ENCODE results near the gene SH3RF3. TPM values are rescaled to one million over a fixed set of nuclear protein-coding genes. Genes with fewer than 3 reads are reported as not detected.

Gene SH3RF3
- total and polyA plus RNA-seq, 10 of the 15 experiments (the other 5 are each of a cell fraction or from before 2014, with no cell fraction given): 0.08 to 8.8 (median 2.3) TPM

DNA sequence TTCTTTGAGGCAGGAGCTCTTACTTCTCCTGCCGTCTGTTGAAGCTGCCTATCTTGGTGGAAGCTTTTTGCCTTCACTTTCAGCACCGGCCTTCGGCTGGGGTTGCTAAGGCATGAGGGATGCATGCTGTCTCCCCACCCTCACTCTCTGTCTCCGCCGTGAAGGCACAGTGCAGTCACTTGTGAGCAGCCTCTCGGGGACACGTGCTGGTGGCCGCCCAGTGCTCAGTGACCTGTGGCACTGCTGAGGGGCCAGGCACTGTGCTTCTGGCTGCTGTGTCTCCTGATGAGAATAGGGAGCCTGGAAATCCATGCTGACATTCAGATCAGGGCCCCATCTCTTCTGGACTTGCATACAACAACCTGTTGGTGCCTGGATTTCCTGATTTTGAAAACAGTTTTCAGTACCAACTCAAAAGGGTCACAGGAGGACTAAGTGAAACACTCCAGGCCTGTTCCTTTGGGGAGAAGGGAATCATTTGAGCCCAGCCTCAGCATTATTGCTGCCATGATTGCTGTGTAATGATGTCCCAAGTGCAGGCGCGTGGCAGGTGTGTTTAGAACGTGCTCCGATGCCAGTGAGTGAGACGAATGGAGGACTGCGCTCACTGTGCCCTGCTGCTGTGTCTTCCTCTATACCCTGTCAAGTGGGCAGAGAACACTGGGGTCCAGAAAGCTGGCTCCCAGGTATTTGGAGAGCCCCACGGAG, 266.6 kb downstream of the SH3RF3 start:
- 74% methylated on average over 14 of the region's 15 CpGs for WGBS (ENCODE audit: insufficient coverage, insufficient replicate concordance, low lambda C conversion rate, missing lambda C conversion rate)
- H3K9ac ChIP-seq (ENCODE audit: control insufficient read depth, insufficient read depth, low read length): no peak overlapping the region
- H3K4me1 ChIP-seq (ENCODE audit: control insufficient read depth, insufficient read depth, low read length): no peaks in the 10 kb centered on the region; the same call in 1 of the 2 replicates
- no peaks in the 10 kb centered on the region for H3K36me3 ChIP-seq (ENCODE audit: control insufficient read depth in 2 of 2, insufficient read depth in 2 of 2, low read length in 1 of 2)
- intact Hi-C loops (cut with micrococcal nuclease; ENCODE audit: unreplicated experiment): loop anchor here (5.0 kb wide), 2 partner anchors 117 to 268 kb away; partner anchors contain the start of gene SH3RF3
- RAD21 ChIA-PET (ENCODE audit: unreplicated experiment): interaction anchor here (1.7 kb wide), 1 partner anchor 63 kb away, joined by 6 read pairs; no protein-coding TSS in a partner anchor
- TF ChIP-seq CHD1 (IDR thresholded peaks at IDR 0.05; ENCODE audit: low read depth, low read length): no peak
- no peak for TF ChIP-seq ZNF24 (IDR thresholded peaks at IDR 0.05)
- H4K20me1 ChIP-seq (ENCODE audit: control insufficient read depth, insufficient read depth): no peaks in the 10 kb centered on the region
- no peaks in the 10 kb centered on the region for H3K79me2 ChIP-seq (ENCODE audit: control insufficient read depth, insufficient read depth, low read length)
- CTCF ChIA-PET: interaction anchor here (1.1 to 1.9 kb wide), 3 partner anchors 115 to 261 kb away, joined by 3 to 5 read pairs (median 3); no protein-coding TSS in a partner anchor
- no peaks in the 10 kb centered on the region for H3K27me3 ChIP-seq (replicated peaks in 1 of 2; ENCODE audit: control insufficient read depth in 2 of 2, insufficient read depth in 2 of 2, low read length in 1 of 2)
- H3K4me3 ChIP-seq: no peak overlapping the region
- BruUV-seq (replicated peaks): no TSS peak
- POLR2A ChIA-PET: interaction anchor here (0.6 kb wide), 1 partner anchor 643 kb away, joined by 3 read pairs; no protein-coding TSS in a partner anchor
- H3K4me2 ChIP-seq (ENCODE audit: control insufficient read depth, insufficient read depth): no peak overlapping the region
- H3K27ac ChIP-seq (ENCODE audit: control insufficient read depth, insufficient read depth): no peak overlapping the region
- no peak overlapping the region for H2AFZ ChIP-seq (ENCODE audit: control insufficient read depth, low read depth, low read length)
- H3K9me3 ChIP-seq (replicated peaks; ENCODE audit: control insufficient read depth, insufficient read depth, low read length): no peaks in the 10 kb centered on the region
- SMC1A ChIA-PET (ENCODE audit: uncharacterized antibody, unreplicated experiment): interaction anchor here (1.2 kb wide), 1 partner anchor 180 kb away, joined by 3 read pairs; no protein-coding TSS in a partner anchor
- FAIRE-seq: no peak
- in situ Hi-C loops (cut with MboI): no loop called here
- no peak for DNase-seq (ENCODE audit: low read depth, low spot score)
- no peak for ATAC-seq

- intact Hi-C loops (cut with micrococcal nuclease; ENCODE audit: unreplicated experiment) (loop anchor here (5.0 kb wide), 2 partner anchors 116 to 269 kb away; partner anchors contain the start of gene SH3RF3), in situ Hi-C loops (cut with MboI) (no loop called here)
- H3K27ac ChIP-seq (ENCODE audit: control insufficient read depth, insufficient read depth): no peak overlapping the region
- no peak overlapping the region for H3K9ac ChIP-seq (ENCODE audit: control insufficient read depth, insufficient read depth, low read length)
- RAD21 ChIA-PET (ENCODE audit: unreplicated experiment): interaction anchor here (1.4 to 1.7 kb wide), 2 partner anchors 64 to 114 kb away, joined by 4 to 6 read pairs; no protein-coding TSS in a partner anchor
- no peak for DNase-seq (ENCODE audit: low read depth, low spot score)
- no peak overlapping the region for H2AFZ ChIP-seq (ENCODE audit: control insufficient read depth, low read depth, low read length)
- no peak for FAIRE-seq
- no peak overlapping the region for H3K4me2 ChIP-seq (ENCODE audit: control insufficient read depth, insufficient read depth)
- no peaks in the 10 kb centered on the region for H3K9me3 ChIP-seq (replicated peaks; ENCODE audit: control insufficient read depth, insufficient read depth, low read length)
- H3K4me1 ChIP-seq (ENCODE audit: control insufficient read depth, insufficient read depth, low read length): no peaks in the 10 kb centered on the region; the same call in 1 of the 2 replicates
- H3K4me3 ChIP-seq: no peak overlapping the region
- WGBS (ENCODE audit: insufficient coverage, insufficient replicate concordance, low lambda C conversion rate, missing lambda C conversion rate): 31% methylated on average over 15 of the region's 15 CpGs
- peak; percentile 87 for ATAC-seq
- POLR2A ChIA-PET: no interaction called here
- H3K36me3 ChIP-seq (ENCODE audit: control insufficient read depth in 2 of 2, insufficient read depth in 2 of 2, low read length in 1 of 2): no peaks in the 10 kb centered on the region
- no TSS peak for BruUV-seq (replicated peaks)
- CTCF ChIA-PET: interaction anchor here (1.9 kb wide), 1 partner anchor 157 kb away, joined by 5 read pairs; no protein-coding TSS in a partner anchor
- H3K79me2 ChIP-seq (ENCODE audit: control insufficient read depth, insufficient read depth, low read length): no peaks in the 10 kb centered on the region
- H3K27me3 ChIP-seq (replicated peaks in 1 of 2; ENCODE audit: control insufficient read depth in 2 of 2, insufficient read depth in 2 of 2, low read length in 1 of 2): no peaks in the 10 kb centered on the region
- no peaks in the 10 kb centered on the region for H4K20me1 ChIP-seq (ENCODE audit: control insufficient read depth, insufficient read depth)
- SMC1A ChIA-PET (ENCODE audit: uncharacterized antibody, unreplicated experiment): interaction anchor here (0.5 to 1.5 kb wide), 3 partner anchors 58 to 268 kb away, joined by 3 read pairs; partner anchors contain the start of gene SH3RF3
- TF ChIP-seq SP1 (IDR thresholded peaks at IDR 0.05; ENCODE audit: low read depth, low read length): no peak
- TF ChIP-seq ZNF622 (IDR thresholded peaks at IDR 0.05): no peak
- TF ChIP-seq DPF2 (IDR thresholded peaks at IDR 0.05): 0 out of 2 replicates have a peak, but pooled peaks have one; percentile 45
- no peak for TF ChIP-seq STAT3 (IDR thresholded peaks at IDR 0.05; ENCODE audit: low read depth, low read length)
- TF ChIP-seq TCF12 (IDR thresholded peaks at IDR 0.05; ENCODE audit: low read depth, low read length): peak; percentile 38; the same call in 1 of the 2 replicates
- no peak for TF ChIP-seq POLR2AphosphoS5 (IDR thresholded peaks at IDR 0.05; ENCODE audit: low read length)
- TF ChIP-seq POLR2A (IDR thresholded peaks at IDR 0.05; ENCODE audit: low read depth, low read length): no peak
- no peak for TF ChIP-seq IKZF2 (IDR thresholded peaks at IDR 0.05)
- TF ChIP-seq SMAD1 (IDR thresholded peaks at IDR 0.05; ENCODE audit: low read depth, partially characterized antibody): no peak
- TF ChIP-seq CTCF (IDR thresholded peaks at IDR 0.05 in 2 of 3, conservative IDR thresholded peaks at IDR 0.05 in 1 of 3; ENCODE audit: control insufficient read depth in 2 of 3, extremely low read depth in 1 of 3, insufficient read depth in 1 of 3, low read depth in 3 of 3, low read length in 3 of 3): no peak
- TF ChIP-seq MTA2 (IDR thresholded peaks at IDR 0.05; ENCODE audit: low read depth): 0 out of 2 replicates have a peak, but pooled peaks have one; percentile 16
Observed at GRCh38 chr2:109396202-109397180, 267.5 kb downstream of the SH3RF3 start.

Measured in GM12878 (cell line).